Mucosa of rectum (tissue), 2 donors: ENCODE data around the gene CPZ.
"Not testable (repeated sequence)": the region's sequence is repeated elsewhere in the genome, so short reads cannot be mapped to it uniquely, and the experiment has no call there.

Experiments
- H3K27ac ChIP-seq, 2 donors: one replicate each; pipeline ENCODE4 v1.7.0; 2013; ENCODE audit warnings: inconsistent platforms in 2 of 2, low read depth in 2 of 2, low read length in 2 of 2
- H3K27me3 ChIP-seq, 2 donors: one replicate each; pipeline ENCODE4 v1.7.0; 2013; ENCODE audit warnings: low read length in 2 of 2; ENCODE audit not compliant: control insufficient read depth in 2 of 2, insufficient read depth in 2 of 2
- H3K36me3 ChIP-seq, 2 donors: one replicate each; pipeline ENCODE4 v1.7.0; 2013; ENCODE audit warnings: low read length in 2 of 2; ENCODE audit not compliant: control insufficient read depth in 2 of 2, insufficient read depth in 2 of 2
- H3K4me1 ChIP-seq, 2 donors: one replicate each; pipeline ENCODE4 v1.7.0; 2013; ENCODE audit warnings: low read length in 2 of 2, mild to moderate bottlenecking in 1 of 2; ENCODE audit not compliant: control insufficient read depth in 2 of 2, insufficient read depth in 2 of 2
- H3K4me3 ChIP-seq, 2 donors: one replicate each; pipeline ENCODE4 v1.7.0; 2013; ENCODE audit warnings: low read length in 2 of 2
- H3K9ac ChIP-seq, 2 donors: one replicate each; pipeline ENCODE4 v1.7.0; 2013; ENCODE audit warnings: low read length in 2 of 2, low read depth in 1 of 2, mild to moderate bottlenecking in 1 of 2
- H3K9me3 ChIP-seq, 2 donors: one replicate each; pipeline ENCODE4 v1.7.0; 2013; ENCODE audit warnings: low read length in 2 of 2; ENCODE audit not compliant: control insufficient read depth in 2 of 2
- donor health status: healthy.
- donor health status: Normal muscosa, but diverticular disease.

CPZ gene

GRCh38 chr4:8651661-8652180, 59.2 kb downstream of the CPZ start:
- H3K27me3 ChIP-seq = no peaks in the 10 kb centered on the region
- H3K4me3 ChIP-seq = no peak overlapping the region
- no peak overlapping the region for H3K27ac ChIP-seq
- H3K36me3 ChIP-seq = no peaks in the 10 kb centered on the region
- no peaks in the 10 kb centered on the region for H3K4me1 ChIP-seq
- H3K9me3 ChIP-seq = no peaks in the 10 kb centered on the region
- H3K9ac ChIP-seq = no peak overlapping the region

GRCh38 chr4:8652181-8653078, 59.9 kb downstream of the CPZ start:
- Histone ChIP-seq H3K9ac (no peak overlapping the region), H3K27ac (no peak overlapping the region), H3K4me3 (no peak overlapping the region), H3K27me3 (no peaks in the 10 kb centered on the region), H3K9me3 (no peaks in the 10 kb centered on the region), H3K36me3 (no peaks in the 10 kb centered on the region), H3K4me1 (no peaks in the 10 kb centered on the region)

DNA sequence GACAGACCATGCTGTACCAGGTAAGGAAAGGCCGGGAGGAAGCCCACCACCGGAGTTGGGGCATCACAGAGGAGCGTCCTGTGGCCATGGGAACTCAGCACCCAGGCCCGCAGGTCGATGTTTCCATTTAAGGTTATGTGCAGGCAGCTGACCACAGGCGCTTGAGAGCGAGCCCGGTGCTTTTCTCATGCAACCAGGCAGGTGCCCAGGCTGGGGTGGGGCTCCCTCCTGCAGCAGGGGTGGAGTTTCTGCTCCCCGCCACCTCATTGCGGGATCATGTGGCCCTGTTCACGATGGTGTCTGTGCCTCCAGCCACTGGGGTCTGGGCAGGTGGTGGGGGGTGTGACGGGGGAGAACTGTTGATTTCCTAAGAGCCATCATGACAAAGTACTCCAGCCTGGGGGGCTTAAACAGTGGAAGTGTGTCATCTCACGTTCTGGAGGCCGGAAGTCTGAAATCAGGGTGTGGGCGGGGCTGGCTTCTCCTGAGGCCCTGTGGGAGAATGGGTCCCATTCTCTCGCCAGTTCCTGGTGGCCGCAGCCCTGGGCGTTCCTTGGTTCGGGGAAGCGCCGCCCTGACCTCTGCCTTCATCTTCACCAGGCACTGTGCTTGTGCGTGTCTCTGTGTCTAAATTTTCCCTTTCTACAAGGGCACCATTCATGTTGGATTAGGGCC, 60.9 kb downstream of the CPZ start:
- H3K27ac ChIP-seq = no peak overlapping the region

GRCh38 chr4:8654139-8654538, 61.6 kb downstream of the CPZ start:
- not testable (repeated sequence) for H3K36me3 ChIP-seq, H3K4me3 ChIP-seq, H3K4me1 ChIP-seq, H3K9me3 ChIP-seq, H3K9ac ChIP-seq, H3K27ac ChIP-seq, H3K27me3 ChIP-seq

More for the DNA sequence above, 60.9 kb downstream of the CPZ start:
- no peaks in the 10 kb centered on the region for H3K9me3 ChIP-seq
- H3K4me3 ChIP-seq = no peak overlapping the region
- H3K36me3 ChIP-seq = no peaks in the 10 kb centered on the region
- no peaks in the 10 kb centered on the region for H3K4me1 ChIP-seq
- no peak overlapping the region for H3K9ac ChIP-seq
- no peaks in the 10 kb centered on the region for H3K27me3 ChIP-seq

GRCh38 chr4:8655411-8656184, 63.0 kb downstream of the CPZ start:
- Histone ChIP-seq H3K4me1 (no peaks in the 10 kb centered on the region), H3K4me3 (no peak overlapping the region), H3K36me3 (no peaks in the 10 kb centered on the region), H3K9me3 (no peaks in the 10 kb centered on the region), H3K27ac (no peak overlapping the region), H3K27me3 (no peaks in the 10 kb centered on the region), H3K9ac (no peak overlapping the region)

DNA sequence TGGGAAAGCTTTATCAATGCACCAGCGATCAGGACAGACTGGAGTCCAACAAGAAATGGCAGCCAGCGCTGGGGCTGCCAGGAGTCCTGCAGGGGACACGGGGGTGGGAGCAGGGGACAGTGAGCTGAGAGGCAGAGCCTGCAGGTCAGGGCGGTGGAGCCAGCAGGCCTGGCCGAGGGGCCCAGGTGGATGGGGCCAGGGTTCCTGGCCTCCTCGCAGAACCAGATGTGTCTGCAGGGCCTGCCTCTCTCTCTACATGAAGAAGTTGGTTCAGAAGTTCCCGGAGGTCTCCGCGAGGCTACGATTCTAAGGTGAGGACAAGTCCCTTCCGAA, 63.6 kb downstream of the CPZ start:
- Histone ChIP-seq H3K9me3 (no peaks in the 10 kb centered on the region), H3K9ac (no peak overlapping the region), H3K27ac (no peak overlapping the region), H3K27me3 (no peaks in the 10 kb centered on the region), H3K4me3 (no peak overlapping the region), H3K4me1 (no peaks in the 10 kb centered on the region), H3K36me3 (no peaks in the 10 kb centered on the region)

- H3K4me1 ChIP-seq = no peaks in the 10 kb centered on the region
- H3K27me3 ChIP-seq = no peaks in the 10 kb centered on the region
These were observed 64.3 kb downstream of the CPZ start for GRCh38 chr4:8656711-8657380.

GRCh38 chr4:8657381-8658088, 65.0 kb downstream of the CPZ start:
- Histone ChIP-seq H3K9me3 (no peaks in the 10 kb centered on the region), H3K4me3 (no peak overlapping the region), H3K27me3 (no peaks in the 10 kb centered on the region), H3K36me3 (no peaks in the 10 kb centered on the region), H3K27ac (no peak overlapping the region), H3K4me1 (no peaks in the 10 kb centered on the region), H3K9ac (no peak overlapping the region)

More at GRCh38 chr4:8656711-8657380, 64.3 kb downstream of the CPZ start:
- Histone ChIP-seq H3K9me3 (no peaks in the 10 kb centered on the region), H3K4me3 (no peak overlapping the region), H3K36me3 (no peaks in the 10 kb centered on the region), H3K27ac (no peak overlapping the region), H3K9ac (no peak overlapping the region)

DNA sequence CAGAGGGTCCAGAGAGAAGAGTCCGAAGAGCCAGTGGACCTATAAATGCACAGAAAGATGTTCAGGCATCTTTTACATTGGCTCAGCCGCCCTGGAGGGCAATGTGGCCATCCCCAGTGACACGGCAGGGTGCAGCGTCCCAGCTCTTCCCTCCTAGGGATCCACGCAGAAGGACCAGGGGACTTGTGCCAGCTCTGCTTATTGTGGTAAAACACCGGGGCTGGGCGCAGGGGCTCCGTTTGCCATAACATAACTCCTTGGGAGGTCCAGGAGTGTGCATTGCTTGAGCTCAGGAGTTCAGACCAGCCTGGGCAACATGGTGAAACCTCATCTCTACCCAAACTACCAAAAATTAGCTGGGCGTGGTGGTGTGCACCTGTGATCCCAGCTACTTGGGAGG, 70.2 kb downstream of the CPZ start:
- no peaks in the 10 kb centered on the region for H3K4me1 ChIP-seq

More for the DNA sequence above, 70.2 kb downstream of the CPZ start:
- Histone ChIP-seq H3K9me3 (no peaks in the 10 kb centered on the region), H3K27me3 (peaks cover 0 to 3% of the 10 kb centered on the region in 2 donors), H3K36me3 (no peaks in the 10 kb centered on the region), H3K27ac (no peak overlapping the region), H3K4me3 (no peak overlapping the region), H3K9ac (no peak overlapping the region)
